RPMI8226 (cell line): ENCODE measurements around the gene DCLK1.

ENCODE experiments used
- DNase-seq: peaks from one replicate; pipeline ENCODE4 v3.0.0-alpha.2; 2015

Gene DCLK1

DNA sequence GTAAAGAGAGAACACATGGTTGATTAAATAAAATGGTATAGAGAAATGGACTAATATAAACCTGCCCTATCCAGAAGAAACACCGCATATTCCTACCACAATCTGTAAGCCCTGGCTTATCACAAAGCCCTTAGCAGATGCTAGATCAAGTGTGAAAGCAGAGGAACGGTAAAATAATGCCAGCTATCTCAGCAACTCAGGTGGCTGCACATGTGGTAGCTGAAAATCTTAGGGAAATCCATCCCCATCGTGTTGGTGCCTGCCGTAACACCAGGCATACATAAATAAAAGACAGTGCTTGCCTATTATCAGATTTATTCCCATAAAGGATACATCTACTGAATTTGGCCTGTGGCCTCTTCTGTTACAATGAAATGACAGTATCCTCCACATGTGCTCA is 350.6 kb downstream of the DCLK1 start:
- no peak for DNase-seq

DNA sequence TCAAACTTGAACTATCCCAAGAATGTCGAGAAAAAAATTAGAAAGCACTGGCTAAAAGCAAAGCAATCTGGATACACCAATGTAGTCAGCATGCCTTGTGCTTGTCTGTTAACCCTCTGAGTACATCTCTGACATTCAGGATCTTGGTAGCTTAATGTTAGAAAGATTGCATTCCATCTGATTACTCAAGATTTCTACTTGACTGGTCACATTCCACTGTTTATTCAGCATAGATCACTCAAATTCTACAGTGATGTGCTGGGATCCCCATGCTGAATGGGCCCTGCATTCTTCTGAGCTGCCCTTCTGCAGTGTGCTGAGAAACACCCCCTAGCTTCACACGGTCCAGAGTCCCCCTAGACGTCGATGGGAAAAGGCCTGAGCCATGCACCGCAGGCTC is 359.3 kb downstream of the DCLK1 start:
- no peak for DNase-seq

DNA sequence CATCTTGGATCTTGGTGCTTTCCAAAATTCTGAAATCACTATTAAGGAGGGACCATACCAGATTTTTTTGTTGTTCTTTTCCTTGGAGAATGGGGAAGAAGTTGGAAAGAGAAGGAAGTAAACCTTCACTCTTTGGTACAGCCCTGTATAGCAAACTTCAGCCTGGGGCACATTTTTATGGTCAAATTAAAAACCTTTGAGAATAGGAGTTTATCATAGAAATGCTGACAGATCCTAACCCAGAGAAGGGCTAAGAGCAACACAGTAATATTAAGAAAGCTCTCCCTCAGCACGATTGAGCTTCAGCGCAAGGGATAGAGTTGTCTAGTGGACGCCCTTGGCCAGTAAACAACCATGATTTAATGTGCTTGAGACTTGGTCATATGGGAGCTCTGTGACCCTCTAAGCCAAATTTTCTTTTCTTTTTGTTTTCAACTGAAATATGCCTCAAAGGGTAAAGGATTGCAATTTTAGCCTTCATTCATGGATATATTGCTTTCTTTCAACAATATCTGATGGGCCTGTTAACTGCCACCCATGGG is 360.4 kb downstream of the DCLK1 start:
- no peak for DNase-seq

DNA sequence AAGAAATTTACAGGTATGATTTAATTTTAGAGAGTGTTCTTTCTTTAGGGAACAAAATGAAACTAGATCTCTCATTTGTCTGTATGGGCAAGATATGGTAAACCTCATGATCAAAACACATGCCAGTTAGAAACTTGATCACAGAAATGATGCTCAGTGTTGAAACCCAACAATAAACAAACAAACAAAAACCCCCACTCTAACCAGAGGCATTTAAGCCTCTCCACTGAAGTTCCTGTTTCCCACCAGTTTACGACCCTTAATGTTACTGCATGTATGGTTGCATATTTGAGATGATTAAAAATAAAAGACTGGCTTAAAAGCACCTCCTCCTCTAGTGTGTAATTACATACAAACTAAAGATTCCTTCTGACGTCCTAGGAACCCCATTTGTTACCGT is 361.4 kb downstream of the DCLK1 start:
- DNase-seq = no peak

GRCh38 chr13:35768551-35768950 is 362.6 kb downstream of the DCLK1 start:
- no peak for DNase-seq

GRCh38 chr13:35768073-35768472 is 363.1 kb downstream of the DCLK1 start:
- DNase-seq = no peak

- no peak for DNase-seq
Observed at GRCh38 chr13:35767256-35767976, 363.8 kb downstream of the DCLK1 start.

DNA sequence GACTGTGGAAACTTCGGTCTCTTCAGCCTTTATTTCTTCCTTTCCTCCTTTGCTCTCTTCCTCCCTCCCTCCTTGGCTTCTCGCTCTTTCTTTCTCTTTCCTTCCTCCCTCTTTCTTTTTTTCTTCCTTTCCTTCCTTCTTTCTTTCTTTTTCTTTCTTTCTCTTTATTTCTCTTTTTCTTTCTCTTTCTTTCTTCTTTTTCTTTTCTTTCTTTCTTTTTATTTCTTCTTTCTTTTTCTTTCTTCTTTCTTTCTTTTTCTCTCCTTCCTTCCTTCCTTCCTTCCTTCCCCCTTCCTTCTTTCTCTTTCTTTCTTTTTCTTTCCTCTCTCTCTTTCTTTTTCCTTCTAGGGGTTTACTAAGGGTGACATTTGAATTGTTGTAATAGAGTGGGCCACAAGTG is 364.5 kb downstream of the DCLK1 start:
- DNase-seq = no peak

DNA sequence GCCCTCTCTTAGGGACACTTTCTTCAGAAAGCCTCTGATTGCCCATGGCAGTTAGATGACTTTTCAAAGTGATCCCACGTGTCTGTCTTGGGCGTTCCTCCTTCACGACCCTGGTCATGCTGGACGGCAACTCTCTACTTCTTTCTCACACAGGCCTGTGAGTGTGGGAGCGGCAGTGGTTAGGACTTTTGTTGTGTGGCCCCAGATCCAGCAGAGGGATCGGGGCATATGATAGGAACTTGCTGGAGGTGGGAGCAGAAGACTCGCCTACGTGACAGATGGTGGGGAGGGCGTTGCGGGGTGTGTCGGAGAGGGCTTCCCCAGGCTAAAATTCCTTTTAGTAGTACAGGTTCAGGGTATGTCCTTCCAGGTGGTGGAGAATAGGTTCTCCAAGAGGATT is 365.2 kb downstream of the DCLK1 start:
- no peak for DNase-seq

GRCh38 chr13:35765366-35765765 is 365.8 kb downstream of the DCLK1 start:
- DNase-seq = no peak

DNA sequence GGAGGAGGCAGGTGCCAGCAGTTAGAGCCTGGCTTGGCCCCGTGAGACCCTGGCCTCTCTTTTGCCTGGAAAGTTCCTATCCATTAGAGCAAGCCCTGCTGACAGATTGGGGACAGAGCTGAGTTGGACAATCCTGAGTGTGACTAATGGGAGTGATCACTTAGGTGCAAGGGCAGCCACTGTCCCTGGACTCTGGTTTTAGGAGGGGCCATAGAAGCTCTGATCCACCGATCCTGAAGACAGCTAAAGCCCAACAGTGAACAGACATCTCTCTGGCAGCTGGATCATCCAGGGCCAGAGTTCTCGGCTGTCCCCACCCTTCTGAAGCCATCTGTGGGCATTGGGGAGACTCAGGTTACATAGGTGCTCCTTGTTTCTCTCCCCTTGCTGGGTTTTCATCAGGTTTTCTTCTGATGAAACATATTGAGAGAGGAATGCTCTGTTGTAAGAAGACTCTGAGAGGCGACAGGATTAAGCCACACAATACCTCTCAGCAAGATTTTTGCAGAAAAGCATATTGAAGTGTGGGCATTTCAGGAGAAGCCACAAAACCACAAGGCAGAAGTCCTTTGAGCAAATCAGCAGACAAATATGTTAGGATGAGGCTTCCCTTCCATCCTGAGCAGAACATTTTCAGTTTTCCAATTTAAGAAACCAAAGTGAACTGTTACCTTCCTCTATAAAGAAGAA is 366.7 kb downstream of the DCLK1 start:
- no peak for DNase-seq

DNA sequence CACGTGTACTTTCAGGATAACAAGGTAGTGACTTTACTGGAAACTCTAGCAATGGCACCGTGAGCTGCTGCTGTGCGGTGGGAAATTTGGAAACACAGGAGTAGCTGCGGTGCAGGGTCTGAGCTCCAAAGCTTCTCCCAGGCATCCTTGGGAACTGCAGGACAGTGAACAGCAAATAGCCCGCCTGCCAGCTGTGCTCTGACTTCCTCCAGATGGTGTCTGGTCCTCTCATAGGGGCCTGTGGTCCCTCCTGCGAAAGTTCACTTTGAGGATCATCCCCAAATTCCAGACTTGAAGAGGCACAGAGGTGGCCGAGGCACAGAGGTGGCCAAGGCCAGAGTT is 367.4 kb downstream of the DCLK1 start:
- DNase-seq = no peak

- no peak for DNase-seq
Observed at GRCh38 chr13:35763060-35763781, 368.0 kb downstream of the DCLK1 start.

GRCh38 chr13:35761440-35762252 is 369.5 kb downstream of the DCLK1 start:
- no peak for DNase-seq

DNA sequence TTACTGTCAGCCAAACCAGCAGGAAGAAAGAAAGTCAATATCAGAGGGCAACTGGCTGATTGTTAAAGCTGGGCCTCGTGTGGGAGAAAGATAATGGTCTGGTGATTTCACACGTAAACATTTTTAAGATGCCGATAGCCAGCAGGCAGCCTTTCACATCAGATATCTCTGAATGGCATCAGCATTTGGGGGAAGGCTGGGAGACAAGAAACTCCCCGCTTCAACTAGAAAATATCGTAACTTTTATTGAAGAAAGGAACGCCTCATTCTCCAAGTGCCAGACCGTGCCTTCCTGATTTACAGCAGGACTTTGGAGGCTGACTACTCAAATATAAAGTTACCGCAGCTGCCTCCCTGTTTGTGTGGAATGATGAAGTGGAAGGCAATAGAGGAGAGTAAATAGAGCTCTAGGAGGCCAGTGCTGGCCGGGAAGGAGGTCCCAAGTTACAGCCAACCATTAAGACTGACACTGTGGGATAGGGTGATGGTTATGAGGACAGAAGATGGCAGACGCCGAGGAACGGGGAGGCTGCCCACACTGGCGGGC is 370.4 kb downstream of the DCLK1 start:
- no peak for DNase-seq

GRCh38 chr13:35747594-35747993 is 383.6 kb downstream of the DCLK1 start:
- no peak for DNase-seq

DNA sequence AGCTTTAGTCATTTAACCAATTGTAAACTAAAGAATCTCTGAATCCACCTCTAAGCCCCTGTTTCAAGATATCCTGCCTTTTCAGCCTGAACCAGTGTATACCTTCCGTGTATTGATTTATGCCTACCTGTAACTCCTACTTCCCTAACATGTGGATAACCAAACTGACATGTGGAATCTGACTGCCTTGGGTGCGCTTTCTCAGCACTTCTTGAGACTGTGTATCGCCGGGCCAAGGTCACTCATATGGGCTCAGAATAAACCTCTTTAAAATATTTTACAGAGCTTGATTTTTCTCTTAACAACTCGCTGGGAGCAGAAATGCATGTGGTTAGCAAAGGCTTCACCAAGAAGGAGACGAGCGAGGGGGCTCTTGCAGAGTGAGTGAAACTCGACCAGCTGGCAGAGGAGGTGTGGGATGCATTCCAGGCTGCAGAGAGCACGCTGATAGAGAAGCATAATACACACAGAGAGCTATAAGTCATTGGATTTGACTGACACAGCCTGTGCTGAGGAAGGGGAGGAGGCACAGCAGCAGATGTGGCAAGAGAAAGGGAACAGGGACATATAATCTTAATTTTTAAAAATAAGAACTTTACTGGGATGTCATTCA is 386.5 kb downstream of the DCLK1 start:
- no peak for DNase-seq

GRCh38 chr13:35744144-35744543 is 387.0 kb downstream of the DCLK1 start:
- DNase-seq = no peak

GRCh38 chr13:35743165-35743564 is 388.0 kb downstream of the DCLK1 start:
- no peak for DNase-seq

DNA sequence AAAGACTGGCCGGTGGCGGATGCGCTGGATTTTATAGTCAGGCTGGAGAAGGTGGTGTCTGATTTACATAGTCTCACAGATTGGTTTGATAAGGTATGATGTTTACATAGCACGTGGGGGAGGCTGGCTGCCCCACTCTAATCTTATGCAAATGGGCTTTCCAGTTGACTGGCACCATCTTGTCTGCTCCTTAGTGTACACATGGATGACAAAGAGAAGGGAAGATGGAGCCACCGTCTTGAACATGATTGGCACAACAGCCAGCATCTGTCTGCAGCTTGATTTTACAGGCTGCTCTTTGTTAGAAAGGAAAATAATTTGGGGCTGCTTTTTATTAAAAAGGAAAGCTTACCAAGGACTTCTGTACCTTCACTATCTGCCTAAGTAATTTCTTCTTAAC is 389.5 kb downstream of the DCLK1 start:
- no peak for DNase-seq

GRCh38 chr13:35736876-35737275 is 394.3 kb downstream of the DCLK1 start:
- DNase-seq = no peak

- DNase-seq = no peak
Observed at GRCh38 chr13:35733827-35734226, 397.4 kb downstream of the DCLK1 start.
